Heart left ventricle (tissue), 16 donors: Measurements from ENCODE around the gene FUT8. TPM values are rescaled to one million over a fixed set of nuclear protein-coding genes. Genes with fewer than 3 reads are reported as not detected.

Experiments used
- ATAC-seq, 4 donors: fragments of 200-7000 bp; cut with Tn5 transposase; one replicate each; pipeline ENCODE4 v1.9.1; 2020 to 2022; ENCODE audit warnings: moderate library complexity in 4 of 4, mild to moderate bottlenecking in 3 of 4, moderate number of reproducible peaks in 1 of 4
- DNase-seq, 5 donors: peaks; one replicate each; pipeline ENCODE4 v3.0.0-alpha.2; 2020
- H3K27ac ChIP-seq, 12 donors: fragments of 200-600 bp; sonication (generic) in 4 of 12; one replicate each; pipeline versions ENCODE4 v1.5.0 to v1.8.0; 2016 to 2022; ENCODE audit warnings: mild to moderate bottlenecking in 2 of 12
- H3K27me3 ChIP-seq, 9 donors: fragments of 200-600 bp; sonication (generic) in 2 of 9; one replicate each; pipeline versions ENCODE4 v1.5.1 to v1.8.0; 2016 to 2022; ENCODE audit warnings: mild to moderate bottlenecking in 3 of 9
- H3K36me3 ChIP-seq, 9 donors: fragments of 200-600 bp; sonication (generic) in 2 of 9; one replicate each; pipeline versions ENCODE4 v1.5.0 to v1.8.0; 2018 to 2022; ENCODE audit warnings: mild to moderate bottlenecking in 2 of 9
- H3K4me1 ChIP-seq, 12 donors: fragments of 200-600 bp; sonication (generic) in 4 of 12; one replicate each; pipeline versions ENCODE4 v1.5.0 to v1.8.0; 2016 to 2022; ENCODE audit warnings: mild to moderate bottlenecking in 3 of 12
- H3K4me3 ChIP-seq, 12 donors: fragments of 200-600 bp; sonication (generic) in 4 of 12; one replicate each; pipeline versions ENCODE4 v1.5.0 to v1.8.0; 2017 to 2022; ENCODE audit warnings: mild to moderate bottlenecking in 9 of 12, moderate library complexity in 4 of 12
- H3K9me3 ChIP-seq, 12 donors: fragments of 200-600 bp; sonication (generic) in 4 of 12; one replicate each; pipeline versions ENCODE4 v1.5.0 to v1.8.0; 2016 to 2022; ENCODE audit warnings: mild to moderate bottlenecking in 1 of 12
- POLR2A ChIP-seq, 2 donors: fragments of 450-650 bp; IDR thresholded peaks; one replicate each; pipeline ENCODE4 v1.6.1; 2017; ENCODE audit warnings: antibody characterized with exemption in 2 of 2, mild to moderate bottlenecking in 2 of 2, moderate library complexity in 2 of 2
- WGBS, 4 donors: extraction: QIAGEN DNeasy Blood & Tissue Kit in 2 of 4; methylation state at CpG; one replicate each; pipeline versions ENCODE4 v1.1.5 to v1.1.7; 2013 to 2018; 5-methylcytosine and 5-hydroxymethylcytosine counted together
- intact Hi-C, 10 donors: fragments of 100-400 bp; cut with DNase I; formaldehyde crosslinking; loops; one replicate each; pipeline versions ENCODE4 v1.11.1 to v1.14.2; 2022
- polyA plus RNA-seq, 2 donors: library from polyadenylated mRNA; stranded (reverse); fragments of 200-250 nt; gene quantifications; one replicate each; pipeline ENCODE4 v1.2.3, GENCODE V29; 2013
- total RNA-seq, 9 donors: library from RNA; depleted of rRNA in 2 of 9; stranded (reverse); fragments of >200 nt in 2 of 9; fragmentation: NEBNext Ultra II Directional in 3 of 9; extraction: Animal tissue kit (Norgen Biotek cat#: 25700) in 3 of 9; gene quantifications; one replicate each; pipeline versions ENCODE4 v1.1.0 to v1.2.4, GENCODE V29; 2016 to 2023
- TF ChIP-seq, protein P1 (sequence below), 12 donors: fragments of 200-600 bp; sonication (generic) in 4 of 12; IDR thresholded peaks; one replicate each; pipeline versions ENCODE4 v1.5.0 to v1.8.0; 2018 to 2022; ENCODE audit warnings: antibody characterized with exemption in 12 of 12, mild to moderate bottlenecking in 5 of 12
- donor health status: ischemic (EF 13 %, LVEDD 7.1; RV severe dilation, severe dysfunction).
- donor health status: healthy with polysubstance abuse.
- donor health status: DM: no; HTN: yes; CAD: no.
- donor health status: DM: no; HTN: no; CAD: no.
- donor health status: ischemic (EF 25% LVEDD 6.9; RV normal size, moderate dysfunction).
- donor health status: ischemic (EF 25% LVEDD 5.7; RV mildly dilated, moderate dysfunction).
- donor health status: healthy.
- donor health status: DM: yes; HTN: yes; CAD: no.
- donor health status: ischemic (EF 35%, LVEDD 5.7; RV mildly dilated, moderate dysfunction).
- donor health status: nonischemic (EF 11% LVEDD 7.7; RV severe dilation, severe dysfunction).
- donor health status: DM: yes; HTN: yes; CAD: no.
- donor health status: PGD.
- donor health status: ischemic (EF 29% LVEDD 5.4; RV normal size, mild dysfunction).
- donor health status: nonischemic (EF 23%, LVEDD 6.1; RV moderate dilation, normal function).

The FUT8 gene
- total and polyA plus RNA-seq, 11 donors: 2.8 to 17.3 (median 11.2) TPM

GRCh38 chr14:65575389-65575788 lies 162.9 kb downstream of the FUT8 start:
- no peaks in the 10 kb centered on the region for H3K36me3 ChIP-seq
- TF ChIP-seq, protein P1, sequence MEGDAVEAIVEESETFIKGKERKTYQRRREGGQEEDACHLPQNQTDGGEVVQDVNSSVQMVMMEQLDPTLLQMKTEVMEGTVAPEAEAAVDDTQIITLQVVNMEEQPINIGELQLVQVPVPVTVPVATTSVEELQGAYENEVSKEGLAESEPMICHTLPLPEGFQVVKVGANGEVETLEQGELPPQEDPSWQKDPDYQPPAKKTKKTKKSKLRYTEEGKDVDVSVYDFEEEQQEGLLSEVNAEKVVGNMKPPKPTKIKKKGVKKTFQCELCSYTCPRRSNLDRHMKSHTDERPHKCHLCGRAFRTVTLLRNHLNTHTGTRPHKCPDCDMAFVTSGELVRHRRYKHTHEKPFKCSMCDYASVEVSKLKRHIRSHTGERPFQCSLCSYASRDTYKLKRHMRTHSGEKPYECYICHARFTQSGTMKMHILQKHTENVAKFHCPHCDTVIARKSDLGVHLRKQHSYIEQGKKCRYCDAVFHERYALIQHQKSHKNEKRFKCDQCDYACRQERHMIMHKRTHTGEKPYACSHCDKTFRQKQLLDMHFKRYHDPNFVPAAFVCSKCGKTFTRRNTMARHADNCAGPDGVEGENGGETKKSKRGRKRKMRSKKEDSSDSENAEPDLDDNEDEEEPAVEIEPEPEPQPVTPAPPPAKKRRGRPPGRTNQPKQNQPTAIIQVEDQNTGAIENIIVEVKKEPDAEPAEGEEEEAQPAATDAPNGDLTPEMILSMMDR (IDR thresholded peaks at IDR 0.05): no peak
- no peak for DNase-seq
- H3K27me3 ChIP-seq: no peaks in the 10 kb centered on the region
- WGBS, 4 donors: 95 to 99% (median 97%) methylated on average over 6 of the region's 6 CpGs
- no peaks in the 10 kb centered on the region for H3K4me1 ChIP-seq
- intact Hi-C loops: no loop called here
- no peak for ATAC-seq
- H3K4me3 ChIP-seq: no peak overlapping the region
- no peak overlapping the region for H3K27ac ChIP-seq
- H3K9me3 ChIP-seq: no peaks in the 10 kb centered on the region

DNA sequence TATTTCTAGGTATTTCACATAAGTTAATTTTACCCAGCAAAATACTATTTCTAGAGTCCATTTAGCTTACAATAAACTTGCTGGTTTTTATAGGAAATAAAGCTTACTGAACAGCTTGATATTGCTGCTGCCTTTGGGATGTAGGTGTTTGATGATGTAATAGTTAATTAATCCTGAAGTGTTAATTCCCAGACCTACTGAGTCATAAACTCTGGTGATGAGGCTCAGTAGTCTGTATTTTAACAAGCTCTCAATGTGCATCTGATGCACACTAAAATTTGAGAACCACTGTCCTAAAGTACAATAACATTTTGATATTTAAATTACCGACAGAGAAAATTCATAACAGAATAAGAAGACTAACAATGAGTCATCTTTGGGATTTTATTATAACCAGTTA lies 168.4 kb downstream of the FUT8 start:
- ATAC-seq (no peak), DNase-seq (no peak)
- no peak overlapping the region for H3K27ac ChIP-seq
- H3K4me3 ChIP-seq: no peak overlapping the region
- H3K36me3 ChIP-seq: no peaks in the 10 kb centered on the region
- 35 to 100% (median 96%) methylated on average over 1 of the region's 1 CpG for WGBS, 4 donors
- no peak for TF ChIP-seq POLR2A (IDR thresholded peaks at IDR 0.05)
- TF ChIP-seq, protein P1 (IDR thresholded peaks at IDR 0.05): no peak
- no peaks in the 10 kb centered on the region for H3K4me1 ChIP-seq
- no peaks in the 10 kb centered on the region for H3K9me3 ChIP-seq
- no peaks in the 10 kb centered on the region for H3K27me3 ChIP-seq
- intact Hi-C loops: no loop called here

DNA sequence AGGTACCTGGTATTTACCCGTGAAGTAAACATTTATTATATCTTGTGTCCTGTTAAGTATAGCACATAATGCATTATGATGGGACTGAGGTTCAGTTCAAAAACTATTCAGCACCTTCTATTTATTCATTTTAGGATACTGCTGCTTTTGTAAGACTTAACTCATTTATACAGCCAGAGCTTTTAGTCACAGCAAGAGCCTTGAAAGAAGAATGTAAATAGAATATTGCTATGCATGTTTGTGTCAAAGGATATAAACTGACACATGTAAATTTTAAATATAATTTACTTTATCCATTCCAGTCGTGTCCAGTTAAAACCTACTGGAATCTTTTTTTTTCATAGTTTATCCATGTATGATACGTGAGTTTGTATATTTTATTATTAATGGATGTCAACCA lies 168.8 kb downstream of the FUT8 start:
- Histone ChIP-seq H3K4me1 (no peaks in the 10 kb centered on the region), H3K9me3 (no peaks in the 10 kb centered on the region), H3K27ac (no peak overlapping the region), H3K4me3 (no peak overlapping the region), H3K27me3 (no peaks in the 10 kb centered on the region), H3K36me3 (no peaks in the 10 kb centered on the region)
- TF ChIP-seq, protein P1 (IDR thresholded peaks at IDR 0.05): no peak
- no peak for TF ChIP-seq POLR2A (IDR thresholded peaks at IDR 0.05)
- no peak for DNase-seq
- intact Hi-C loops: no loop called here
- ATAC-seq: no peak
- 88 to 97% (median 94%) methylated on average over 3 of the region's 3 CpGs for WGBS, 4 donors

GRCh38 chr14:65581799-65582198 lies 169.3 kb downstream of the FUT8 start:
- Histone ChIP-seq H3K4me3 (no peak overlapping the region), H3K4me1 (no peaks in the 10 kb centered on the region), H3K36me3 (no peaks in the 10 kb centered on the region), H3K27ac (no peak overlapping the region), H3K9me3 (no peaks in the 10 kb centered on the region), H3K27me3 (no peaks in the 10 kb centered on the region)
- WGBS, 4 donors: 94 to 98% (median 97%) methylated on average over 3 of the region's 3 CpGs
- no peak for DNase-seq
- intact Hi-C loops: no loop called here
- TF ChIP-seq, protein P1 (IDR thresholded peaks at IDR 0.05): no peak
- no peak for TF ChIP-seq POLR2A (IDR thresholded peaks at IDR 0.05)
- ATAC-seq: no peak
